K562 (cell line): Measurements from ENCODE around the gene TARS1. TPM values are rescaled to one million over a fixed set of nuclear protein-coding genes. Genes with fewer than 3 reads are reported as not detected.

Experiments used
- AFF4 ChIP-seq: sonication (generic); formaldehyde crosslinking; IDR thresholded peaks from 2 replicates; pipeline ENCODE4 v1.8.0; 2023; ENCODE audit warnings: mild to moderate bottlenecking, missing genetic modification reagents
- CREBBP ChIP-seq: IDR thresholded peaks from one replicate; pipeline ENCODE4 v1.6.1; 2012; ENCODE audit warnings: low read depth, mild to moderate bottlenecking, control low read depth, inconsistent platforms, low read length
- CREM ChIP-seq: IDR thresholded peaks from 2 replicates; pipeline ENCODE4 v1.6.1; 2014; ENCODE audit warnings: antibody characterized with exemption, low read depth
- ETV1 ChIP-seq: fragments of 450-650 bp; conservative IDR thresholded peaks from 2 replicates; pipeline ENCODE4 v1.6.1; 2016; ENCODE audit warnings: missing genetic modification characterization, control low read depth, low read depth, missing compliant biosample characterization
- ETV5 ChIP-seq: sonication (generic); formaldehyde crosslinking; IDR thresholded peaks from 2 replicates; pipeline ENCODE4 v1.4.0; 2020; ENCODE audit warnings: low read depth, mild to moderate bottlenecking, missing genetic modification reagents
- FOXM1 ChIP-seq, 2 experiments: fragments of 450-650 bp in 1 of 2; sonication (generic) in 1 of 2; formaldehyde crosslinking in 1 of 2; IDR thresholded peaks; 2 replicates each; pipeline versions ENCODE4 v1.6.1 to v1.9.0; 2017 to 2022; ENCODE audit warnings: low read depth in 2 of 2, mild to moderate bottlenecking in 2 of 2, missing genetic modification reagents in 1 of 2, moderate library complexity in 1 of 2
- GTF2F1 ChIP-seq: IDR thresholded peaks from 2 replicates; pipeline ENCODE4 v1.6.1; 2011; ENCODE audit warnings: low read depth, low read length, improper control_type of control experiment
- HMG20B ChIP-seq: fragments of 250-450 bp; sonication (Bioruptor Pico); IDR thresholded peaks from 2 replicates; pipeline ENCODE4 v1.5.0; 2021; ENCODE audit warnings: mild to moderate bottlenecking
- MAZ ChIP-seq, 2 experiments: fragments of 450-650 bp in 1 of 2; sonication (generic) in 1 of 2; formaldehyde crosslinking; IDR thresholded peaks in 1 of 2; conservative IDR thresholded peaks in 1 of 2; 2 replicates each; pipeline versions ENCODE4 v1.4.0 to v1.5.0; 2020; ENCODE audit warnings: mild to moderate bottlenecking in 1 of 2, missing genetic modification reagents in 1 of 2
- MITF ChIP-seq: IDR thresholded peaks from 2 replicates; pipeline ENCODE4 v1.6.1; 2014; ENCODE audit warnings: antibody characterized with exemption
- RBFOX2 ChIP-seq: fragments of 200-400 bp; formaldehyde crosslinking; IDR thresholded peaks from 2 replicates; pipeline ENCODE4 v1.6.1; 2017; ENCODE audit warnings: low read depth, mild to moderate bottlenecking, low read length, moderate library complexity
- RNF2 ChIP-seq: sonication (generic); IDR thresholded peaks from 2 replicates; pipeline ENCODE4 v1.6.1; 2016
- SMAD2 ChIP-seq: fragments of 150-350 bp; IDR thresholded peaks from 2 replicates; pipeline ENCODE4 v1.6.1; 2014; ENCODE audit warnings: low read depth, mild to moderate bottlenecking, low read length
- SMARCA4 ChIP-seq: fragments of 450-650 bp; IDR thresholded peaks from 2 replicates; pipeline ENCODE4 v1.6.1; 2016
- XRCC3 ChIP-seq: fragments of 450-650 bp; IDR thresholded peaks from 2 replicates; pipeline ENCODE4 v1.6.1; 2017; ENCODE audit warnings: mild to moderate bottlenecking, moderate library complexity
- ZFX ChIP-seq: sonication (generic); formaldehyde crosslinking; IDR thresholded peaks from 2 replicates; pipeline ENCODE4 v1.8.0; 2022; ENCODE audit warnings: mild to moderate bottlenecking, missing genetic modification reagents, moderate library complexity
- ZMIZ1 ChIP-seq, 2 experiments: fragments of 150-350 bp in 1 of 2; IDR thresholded peaks; 2 replicates each; pipeline ENCODE4 v1.6.1; 2012 to 2016; ENCODE audit warnings: low read depth in 2 of 2, low read length in 2 of 2, mild to moderate bottlenecking in 1 of 2, moderate library complexity in 1 of 2
- ZNF583 ChIP-seq: fragments of 250-450 bp; sonication (Bioruptor Pico); IDR thresholded peaks from 2 replicates; pipeline ENCODE4 v1.4.0; 2020
- polyA plus RNA-seq, 8 experiments: library from polyadenylated mRNA; depleted of rRNA in 4 of 8; stranded (reverse) in 5 of 8; unstranded in 3 of 8; fragments of >200 nt; fragmentation: Nextera tagmentation in 2 of 8; fragmentation: Illumina TruSeq in 1 of 8; extraction: Ambion mirVana in 2 of 8; extraction: Trizol in 1 of 8; gene quantifications; 2 replicates each; pipeline versions ENCODE4 v1.2.1 to v1.2.3, GENCODE V29; 2011 to 2014; ENCODE audit warnings: inconsistent platforms in 1 of 8, missing spikeins in 1 of 8
- total RNA-seq, 7 experiments: library from RNA; depleted of rRNA in 6 of 7; stranded (reverse); fragments of >200 nt in 6 of 7; fragmentation: Illumina TruSeq in 2 of 7; extraction: Trizol in 2 of 7; gene quantifications; 2 replicates each; pipeline versions ENCODE4 v1.2.1 to v1.2.3, GENCODE V29; 2011 to 2021; ENCODE audit warnings: low replicate concordance in 1 of 7

TARS1 gene
- total and polyA plus RNA-seq, 9 of the 15 experiments (the other 6 are each of a cell fraction or from before 2014, with no cell fraction given): 263 to 518 (median 439) TPM

- TF ChIP-seq AFF4 (CRISPR knock-in tag): no peak
- TF ChIP-seq CREM: peak; percentile 78
- 0 out of 2 replicates have a peak, but pooled peaks have one; percentile 8 for TF ChIP-seq ETV5 (CRISPR knock-in tag)
- no peak for TF ChIP-seq SMAD2
- TF ChIP-seq GTF2F1: no peak
- no peak for TF ChIP-seq CREBBP
- TF ChIP-seq XRCC3: no peak
- no peak for TF ChIP-seq HMG20B (CRISPR knock-in tag)
- TF ChIP-seq RBFOX2: peak; percentile 66
- 0 out of 2 replicates have a peak, but pooled peaks have one; percentile 0 for TF ChIP-seq ETV1 (tag)
- 0 out of 2 replicates have a peak, but pooled peaks have one; percentile 18 for TF ChIP-seq SMARCA4
- TF ChIP-seq ZNF583: no peak; the same call in 1 of the 2 replicates
- no peak for TF ChIP-seq ZMIZ1 (IDR thresholded peaks at IDR 0.05; ENCODE audit: low read depth in 2 of 2, low read length in 2 of 2)
- TF ChIP-seq MITF: no peak
- no peak for TF ChIP-seq FOXM1 (IDR thresholded peaks at IDR 0.05; ENCODE audit: low read depth)
- TF ChIP-seq FOXM1 (CRISPR knock-in tag; IDR thresholded peaks at IDR 0.05; ENCODE audit: low read depth): 0 out of 2 replicates have a peak, but pooled peaks have one; percentile 11
- peak; percentile 63 for TF ChIP-seq ZFX
- peak; percentile 11; the same call in 1 of the 2 replicates for TF ChIP-seq RNF2
- TF ChIP-seq MAZ (CRISPR knock-in tag; conservative IDR thresholded peaks at IDR 0.05 in 1 of 2, IDR thresholded peaks at IDR 0.05 in 1 of 2): no peak; a peak in 2 of 4 replicates
Observed at GRCh38 chr5:33441241-33442177, 744 bp downstream of the TARS1 start (continued).
